HG03520 (cell line): Measurements from ENCODE around the gene EHMT1.
"Not testable (repeated sequence)": the region's sequence is repeated elsewhere in the genome, so short reads cannot be mapped to it uniquely, and the experiment has no call there.

Experiments used
- ATAC-seq: cut with Tn5 transposase; IDR thresholded peaks from one replicate; pipeline ENCODE4 v1.9.1; 2021; ENCODE audit warnings: mild to moderate bottlenecking, moderate library complexity; ENCODE audit not compliant: unreplicated experiment

The EHMT1 gene

GRCh38 chr9:137614631-137615386, 4.0 kb upstream of the EHMT1 start:
- ATAC-seq: no peak

GRCh38 chr9:137615387-137615871, 3.4 kb upstream of the EHMT1 start:
- no peak for ATAC-seq

- ATAC-seq: peak; percentile 9
These were observed 639 bp downstream of the EHMT1 start for GRCh38 chr9:137619240-137620047.

DNA sequence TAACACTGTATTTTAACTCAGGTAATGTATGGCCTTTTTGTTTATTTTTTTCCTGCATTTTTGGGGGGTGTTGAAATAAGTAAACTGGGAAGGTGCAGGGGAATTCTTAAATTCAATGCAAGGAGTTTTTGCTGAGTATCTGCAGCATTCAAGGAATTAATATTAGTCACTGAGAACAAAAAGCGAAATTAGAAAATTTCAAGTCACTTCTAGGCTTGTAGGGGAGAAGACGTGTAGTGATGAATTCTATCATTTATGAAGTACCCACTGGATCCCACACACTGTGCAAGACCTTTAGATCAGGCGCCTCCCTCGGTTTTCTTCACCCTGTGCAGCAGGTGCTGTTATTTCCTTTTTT, 1.2 kb downstream of the EHMT1 start:
- ATAC-seq: no peak

DNA sequence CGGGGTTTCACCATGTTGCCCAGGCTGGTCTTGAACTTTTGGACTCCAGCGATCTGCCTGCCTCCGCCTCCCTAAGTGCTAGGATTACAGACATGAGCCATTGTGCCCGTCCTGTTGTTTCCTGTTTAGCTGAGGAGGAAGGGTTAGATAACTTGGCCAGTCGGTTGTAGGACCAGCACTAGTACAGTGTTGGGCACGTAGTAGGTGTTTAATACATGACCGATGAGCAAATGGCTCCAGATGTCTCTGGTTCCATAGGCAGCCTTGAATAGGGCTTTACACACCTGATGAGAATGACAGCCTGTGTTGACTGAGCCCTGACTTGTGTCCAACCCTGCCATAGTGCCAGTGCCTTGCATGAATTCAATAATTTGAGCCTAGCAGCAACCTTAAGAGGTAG, 1.8 kb downstream of the EHMT1 start:
- ATAC-seq: no peak

DNA sequence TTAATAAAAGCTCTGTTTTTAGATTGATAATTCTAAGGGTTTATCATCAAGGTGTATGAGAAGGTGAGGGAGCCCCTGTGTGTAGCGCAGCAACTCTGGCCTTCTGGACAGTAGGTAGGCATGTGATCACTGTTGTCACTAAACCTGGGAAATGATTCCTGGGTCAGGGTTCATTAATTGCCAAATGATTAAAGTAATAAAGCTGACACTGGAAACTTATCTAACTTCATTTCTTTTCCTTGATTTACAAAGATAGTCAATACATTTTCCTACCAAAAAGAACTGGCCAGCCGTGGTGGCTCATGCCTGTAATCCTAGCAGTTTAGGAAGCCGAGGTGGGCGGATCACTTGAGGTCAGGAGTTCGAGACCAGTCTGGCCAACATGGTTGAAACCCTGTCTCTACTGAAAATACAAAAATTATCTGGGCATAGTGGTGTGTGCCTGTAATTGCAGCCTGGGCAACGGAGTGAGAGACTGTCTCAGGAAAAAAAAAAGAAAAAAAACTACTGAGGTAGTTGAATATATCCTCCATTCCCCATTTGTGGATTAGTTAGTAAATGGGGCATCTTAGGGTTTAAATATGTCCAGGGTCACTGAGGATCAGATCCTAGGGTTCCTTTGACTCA, 2.4 kb downstream of the EHMT1 start:
- ATAC-seq: no peak

DNA sequence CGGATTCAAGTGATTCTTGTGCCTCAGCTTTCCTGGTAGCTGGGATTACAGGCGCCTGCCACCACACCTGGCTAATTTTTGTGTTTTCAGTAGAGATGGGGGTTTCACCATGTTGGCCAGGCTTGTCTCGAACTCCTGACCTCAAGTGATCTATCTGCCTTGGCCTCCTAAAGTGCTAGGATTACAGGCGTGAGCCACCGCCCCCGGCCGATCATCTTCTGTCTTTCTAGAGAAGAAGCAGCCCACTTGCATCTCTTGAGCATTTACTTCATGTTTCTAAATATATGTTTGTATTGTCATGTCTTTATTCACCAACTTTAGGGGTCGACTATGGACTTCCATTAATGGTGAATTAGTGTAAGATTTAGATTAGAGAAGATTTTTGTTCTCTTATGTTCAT, 3.4 kb downstream of the EHMT1 start:
- not testable (repeated sequence) for ATAC-seq

GRCh38 chr9:137626464-137626863, 7.7 kb downstream of the EHMT1 start:
- no peak for ATAC-seq

- not testable (repeated sequence) for ATAC-seq
These were observed 8.6 kb downstream of the EHMT1 start for GRCh38 chr9:137627406-137627805.

- no peak for ATAC-seq
These were observed 11.3 kb downstream of the EHMT1 start for GRCh38 chr9:137630126-137630525.

DNA sequence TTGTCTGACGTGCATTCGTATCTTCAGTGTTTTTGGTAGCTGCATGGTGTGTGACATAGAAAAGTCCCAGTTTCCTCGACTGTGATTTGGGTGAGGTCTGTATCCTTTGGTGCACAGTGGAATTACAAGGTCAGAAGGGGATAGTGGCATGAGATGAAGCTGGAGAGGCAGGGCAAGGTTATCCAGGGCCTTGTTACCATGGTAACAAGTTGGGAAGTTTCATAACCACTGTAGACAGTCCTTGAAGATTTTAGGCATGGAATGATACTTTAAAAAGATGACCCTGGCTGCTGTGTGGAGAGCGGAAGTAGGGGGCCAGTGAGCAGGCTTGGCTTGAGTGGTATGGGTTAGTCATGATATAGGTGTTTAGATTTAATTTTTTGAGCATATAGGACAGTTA, 11.9 kb downstream of the EHMT1 start:
- no peak for ATAC-seq

DNA sequence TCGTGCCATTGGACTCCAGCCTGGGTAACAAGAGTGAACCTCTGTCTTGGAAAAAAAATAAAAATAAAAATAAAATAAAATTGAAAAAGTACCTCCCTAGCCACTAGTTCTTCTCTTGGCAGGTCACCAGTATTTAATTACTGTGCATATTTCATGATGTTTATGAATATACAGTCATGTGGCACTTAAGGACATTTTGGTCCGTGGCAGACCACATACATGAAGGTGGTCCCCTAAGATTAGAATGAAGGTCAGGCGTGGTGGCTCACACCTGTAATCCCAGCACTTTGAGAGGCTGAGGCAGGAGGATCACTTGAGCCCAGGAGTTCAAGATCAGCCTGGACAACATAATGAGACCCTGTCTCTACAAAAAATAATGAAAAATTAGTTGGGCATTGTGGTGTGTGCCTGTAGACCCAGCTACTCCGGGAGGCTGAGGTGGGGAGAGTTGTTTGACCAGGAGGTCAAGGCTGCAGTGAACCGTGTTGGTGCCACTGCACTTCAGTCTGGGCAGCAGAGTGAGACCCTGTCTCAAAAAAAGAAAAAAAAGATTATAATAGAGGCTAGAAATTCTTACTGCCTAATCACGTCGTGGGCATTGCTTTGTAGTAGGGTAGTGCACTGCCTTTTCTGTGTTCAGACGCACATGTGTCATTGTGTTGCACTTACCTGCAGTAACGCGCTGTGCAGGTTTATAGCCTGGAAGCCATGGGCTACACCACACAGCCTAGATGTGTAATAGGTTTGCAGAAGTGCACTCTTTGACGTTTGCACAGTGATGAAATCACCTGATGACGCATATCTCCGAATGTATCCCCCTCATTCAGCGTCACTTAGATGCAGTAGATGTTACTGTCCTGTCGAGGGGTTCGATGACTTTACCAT, 12.8 kb downstream of the EHMT1 start:
- ATAC-seq: no peak

DNA sequence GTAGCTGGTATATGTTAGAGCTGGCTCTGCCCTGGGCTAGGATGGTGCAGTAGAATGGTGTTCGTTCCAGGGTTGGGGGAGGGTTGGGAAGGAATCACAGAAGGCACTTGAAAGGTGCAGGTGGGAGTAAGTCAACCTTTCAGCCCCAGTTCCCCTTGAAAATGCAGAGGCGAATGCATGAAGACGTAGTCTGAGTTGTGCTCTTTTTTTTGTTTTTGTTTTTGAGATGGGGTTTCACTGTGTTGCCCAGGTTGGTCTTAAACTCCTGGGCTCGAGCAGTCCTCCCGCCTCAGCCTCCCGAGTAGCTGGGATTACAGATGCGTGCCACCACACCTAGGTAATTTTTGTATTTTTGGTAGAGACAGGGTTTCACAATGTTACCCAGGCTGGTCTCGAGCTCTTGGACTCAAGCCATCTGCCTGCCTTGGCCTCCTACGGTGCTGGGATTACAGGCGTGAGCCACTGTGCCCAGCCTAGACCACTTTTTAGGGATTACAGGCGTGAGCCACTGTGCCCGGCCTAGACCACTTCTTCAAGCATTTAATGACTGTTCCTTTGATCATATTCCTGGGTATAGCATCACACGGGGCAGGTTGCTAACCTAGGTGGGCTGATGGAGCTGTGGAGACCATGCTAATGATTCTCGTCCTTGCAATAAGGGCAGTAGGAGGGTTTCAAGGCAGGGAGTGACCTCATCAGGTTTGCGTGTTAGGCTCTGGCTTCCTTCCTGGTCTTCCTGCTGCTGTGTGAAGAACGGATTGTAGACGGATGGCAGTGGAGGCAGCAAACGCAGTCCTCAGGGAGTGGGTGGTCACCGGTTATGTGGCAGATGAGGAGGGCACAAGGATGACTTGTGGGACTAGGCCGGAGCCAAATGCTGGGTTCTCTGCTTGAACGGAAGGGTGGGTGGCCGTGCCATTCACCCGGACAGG, 13.7 kb downstream of the EHMT1 start:
- no peak for ATAC-seq

GRCh38 chr9:137634016-137634415, 15.2 kb downstream of the EHMT1 start:
- ATAC-seq: no peak

DNA sequence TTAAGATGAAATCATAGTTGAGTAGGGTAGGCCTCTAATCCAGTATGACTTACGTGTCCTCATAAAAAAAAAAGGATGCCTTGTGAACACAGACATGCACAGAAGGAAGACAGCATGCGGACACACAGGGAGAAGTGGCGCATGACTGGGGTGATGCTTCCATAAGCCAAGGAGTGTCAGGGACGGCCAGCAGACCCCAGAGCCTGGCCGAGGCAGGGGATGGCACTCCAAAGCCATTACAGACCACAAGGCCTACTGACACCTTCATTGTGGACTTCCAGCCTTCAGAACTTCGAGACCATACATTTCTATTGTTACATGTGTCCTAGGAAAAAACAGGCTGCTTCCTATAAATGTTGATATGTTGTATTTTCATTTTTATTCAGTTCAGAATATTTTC, 19.9 kb downstream of the EHMT1 start:
- no peak for ATAC-seq

DNA sequence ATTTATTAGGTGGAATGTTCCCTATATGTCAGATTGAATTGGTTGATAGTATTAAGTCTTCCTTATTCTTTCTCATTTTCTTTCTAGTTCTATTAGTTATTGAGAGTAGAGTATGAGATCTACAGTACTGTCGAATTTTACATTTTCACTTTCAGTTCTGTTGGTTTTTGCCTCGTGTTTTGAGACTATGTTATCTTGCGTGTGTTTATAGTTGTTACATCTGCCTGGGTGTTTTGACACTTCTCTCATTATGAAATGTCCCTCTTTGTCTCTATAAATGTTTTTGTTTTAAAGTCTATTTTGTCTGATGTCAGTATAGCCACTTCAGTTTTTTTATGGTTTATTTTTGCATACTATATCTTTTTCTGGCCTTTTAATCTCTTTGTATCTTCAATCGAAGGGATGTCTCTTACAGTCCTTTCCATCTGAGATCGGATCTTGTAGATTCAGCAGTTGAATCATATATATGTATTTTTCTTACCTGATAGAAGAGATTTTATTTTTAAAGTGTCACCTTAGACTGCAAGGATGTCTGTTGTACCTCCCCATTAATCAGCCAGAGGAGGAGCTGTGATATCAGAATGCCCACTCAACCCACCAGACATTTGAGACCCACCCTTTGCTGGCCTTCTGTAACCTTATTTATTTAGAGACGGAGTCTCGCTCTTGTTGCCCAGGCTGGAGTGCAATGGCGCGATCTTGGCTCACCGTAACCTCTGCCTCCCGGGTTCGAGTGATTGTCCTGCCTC, 20.7 kb downstream of the EHMT1 start:
- ATAC-seq: no peak

GRCh38 chr9:137640862-137641261, 22.1 kb downstream of the EHMT1 start:
- ATAC-seq: no peak

DNA sequence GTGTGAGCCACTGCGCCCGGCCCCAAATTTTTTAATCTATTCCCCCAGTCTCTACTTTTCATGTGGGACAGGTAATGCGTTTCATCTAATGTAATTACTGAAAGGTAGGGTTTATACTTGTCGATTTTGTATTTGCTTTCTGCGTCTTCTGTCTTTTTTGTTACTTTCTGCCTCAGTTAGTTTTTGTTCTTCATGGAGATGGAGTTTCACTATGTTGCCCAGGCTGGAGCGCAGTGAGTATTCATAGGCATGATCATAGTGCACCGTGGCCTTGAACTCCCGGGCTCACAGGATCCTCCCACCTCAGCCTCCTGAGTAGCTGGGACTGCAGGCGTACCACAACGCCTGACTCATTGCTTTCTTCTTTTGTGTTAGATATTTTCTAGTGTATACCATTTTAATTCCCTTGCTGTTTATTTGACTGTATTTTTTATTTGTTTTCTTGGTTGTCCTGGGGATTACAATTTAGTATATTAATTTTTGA, 23.4 kb downstream of the EHMT1 start:
- ATAC-seq: no peak

DNA sequence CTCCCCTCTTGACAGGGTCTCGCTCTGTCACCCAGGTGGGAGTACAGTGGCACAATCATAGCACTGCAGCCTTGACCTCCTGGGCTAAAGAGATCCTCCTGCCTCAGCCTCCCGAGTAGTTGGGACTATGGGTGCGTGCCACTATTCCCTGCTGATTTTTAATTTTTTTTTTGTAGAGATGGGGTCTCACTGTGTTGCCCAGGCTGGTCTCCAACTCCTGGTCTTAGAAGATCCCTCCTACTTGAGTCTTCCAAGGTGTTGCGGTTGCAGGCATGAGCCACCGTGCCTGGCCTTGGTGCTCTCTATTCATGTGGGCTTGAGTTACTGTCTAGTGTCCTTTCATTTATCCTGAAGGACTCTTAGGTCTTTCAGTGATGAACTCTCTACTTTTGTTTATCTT, 24.1 kb downstream of the EHMT1 start:
- no peak for ATAC-seq
